SU-DHL-6 (cell line): ENCODE measurements around the gene MYL4.

ENCODE experiments used
- CTCF ChIP-seq: fragments of 200-600 bp; sonication (generic); IDR thresholded peaks from one replicate; pipeline ENCODE4 v1.5.1; 2017; ENCODE audit warnings: antibody characterized with exemption, mild to moderate bottlenecking, low read length, moderate library complexity; ENCODE audit not compliant: insufficient read depth, poor library complexity, severe bottlenecking
- EZH2phosphoT487 ChIP-seq: fragments of 200-600 bp; sonication (generic), shearing (Covaris generic); conservative IDR thresholded peaks from 2 replicates; pipeline ENCODE4 v1.6.1; 2018; ENCODE audit warnings: mild to moderate bottlenecking, antibody characterized with exemption, low read length, moderate library complexity, mixed read lengths

DNA sequence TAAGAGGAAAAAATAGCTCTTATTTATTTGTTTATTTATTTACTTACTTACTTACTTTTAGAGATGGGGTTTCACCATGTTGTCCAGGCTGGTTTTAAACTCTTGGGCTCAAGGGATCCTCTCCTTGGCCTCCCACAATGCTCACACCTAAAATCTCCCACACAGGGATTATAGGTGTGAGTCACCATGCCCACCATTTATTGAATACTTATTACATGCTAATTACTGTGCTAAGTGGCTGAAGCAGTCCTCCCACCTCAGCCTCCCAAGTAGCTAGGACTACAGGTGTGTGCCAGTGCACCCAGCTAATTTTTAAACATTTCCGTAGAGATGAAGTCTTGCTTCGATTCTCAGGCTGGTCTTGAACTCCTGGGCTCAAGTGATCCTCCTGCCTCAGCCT, 33.5 kb downstream of the MYL4 start:
- no peak for TF ChIP-seq CTCF
- no peak for TF ChIP-seq EZH2phosphoT487
